IPS-18a (cell line): ENCODE results near the gene BRF1.

Experiments used
- H3K27ac ChIP-seq: one replicate; pipeline ENCODE4 v1.5.1; 2013; ENCODE audit warnings: low read length
- H3K27me3 ChIP-seq: one replicate; pipeline ENCODE4 v1.6.1; 2013; ENCODE audit warnings: mild to moderate bottlenecking, low read length; ENCODE audit not compliant: control insufficient read depth, insufficient read depth
- H3K36me3 ChIP-seq: one replicate; pipeline ENCODE4 v1.6.1; 2013; ENCODE audit warnings: low read depth, low read length; ENCODE audit not compliant: control insufficient read depth
- H3K4me1 ChIP-seq: one replicate; pipeline ENCODE4 v1.6.1; 2013; ENCODE audit warnings: low read depth, low read length; ENCODE audit not compliant: control insufficient read depth
- H3K4me3 ChIP-seq: one replicate; pipeline ENCODE4 v1.5.1; 2013; ENCODE audit warnings: low read length
- H3K9ac ChIP-seq: one replicate; pipeline ENCODE4 v1.6.1; 2013; ENCODE audit warnings: mild to moderate bottlenecking, low read length, moderate library complexity
- H3K9me3 ChIP-seq: one replicate; pipeline ENCODE4 v1.6.1; 2013; ENCODE audit warnings: low read depth, low read length; ENCODE audit not compliant: control insufficient read depth

The BRF1 gene

DNA sequence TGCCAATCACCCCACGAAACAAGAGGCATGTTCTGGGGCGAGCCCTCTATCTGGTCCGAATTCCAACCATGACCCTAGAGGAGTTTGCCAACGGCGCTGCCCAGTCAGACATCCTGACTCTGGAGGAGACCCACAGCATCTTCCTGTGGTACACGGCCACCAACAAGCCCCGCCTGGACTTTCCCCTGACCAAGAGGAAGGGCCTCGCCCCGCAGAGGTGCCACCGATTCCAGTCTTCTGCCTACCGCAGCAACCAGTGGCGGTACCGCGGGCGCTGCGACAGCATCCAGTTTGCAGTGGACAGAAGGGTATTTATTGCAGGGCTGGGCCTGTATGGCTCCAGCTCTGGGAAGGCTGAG, 50.8 kb downstream of the BRF1 start:
- no peaks in the 10 kb centered on the region for H3K4me1 ChIP-seq
- no peak overlapping the region for H3K9ac ChIP-seq
- H3K9me3 ChIP-seq = no peaks in the 10 kb centered on the region
- no peak overlapping the region for H3K4me3 ChIP-seq
- H3K36me3 ChIP-seq = no peaks in the 10 kb centered on the region
- H3K27me3 ChIP-seq = peaks cover 9% of the 10 kb centered on the region
- no peak overlapping the region for H3K27ac ChIP-seq

DNA sequence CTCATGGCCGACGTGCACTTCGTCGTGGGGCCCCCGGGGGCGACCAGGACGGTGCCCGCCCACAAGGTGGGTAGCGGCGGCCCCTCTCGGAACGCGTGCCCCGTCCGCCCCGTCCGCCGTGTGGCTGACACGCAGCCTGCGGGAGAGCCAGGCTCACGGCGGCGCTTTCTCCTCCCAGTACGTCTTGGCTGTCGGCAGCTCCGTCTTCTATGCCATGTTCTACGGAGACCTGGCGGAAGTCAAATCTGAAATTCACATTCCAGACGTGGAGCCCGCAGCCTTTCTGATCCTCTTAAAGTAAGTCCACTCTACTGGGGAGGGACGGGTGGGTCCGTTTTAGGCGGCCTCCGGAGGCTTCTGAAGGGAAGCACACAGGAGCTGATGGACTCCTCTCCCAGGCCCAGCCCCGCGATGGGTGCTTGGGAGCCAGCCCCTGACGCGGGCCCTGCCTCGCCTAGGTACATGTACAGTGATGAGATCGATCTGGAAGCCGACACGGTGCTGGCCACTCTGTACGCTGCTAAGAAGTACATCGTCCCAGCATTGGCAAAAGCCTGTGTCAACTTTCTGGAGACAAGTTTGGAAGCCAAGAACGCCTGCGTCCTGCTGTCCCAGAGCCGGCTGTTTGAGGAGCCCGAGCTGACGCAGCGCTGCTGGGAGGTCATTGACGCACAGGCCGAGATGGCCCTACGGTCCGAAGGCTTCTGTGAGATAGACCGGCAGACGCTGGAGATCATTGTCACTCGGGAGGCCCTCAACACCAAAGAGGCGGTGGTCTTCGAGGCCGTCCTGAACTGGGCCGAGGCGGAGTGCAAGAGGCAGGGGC, 51.4 kb downstream of the BRF1 start:
- H3K27me3 ChIP-seq = peaks cover 9% of the 10 kb centered on the region
- H3K4me1 ChIP-seq = no peaks in the 10 kb centered on the region
- H3K9ac ChIP-seq = no peak overlapping the region

DNA sequence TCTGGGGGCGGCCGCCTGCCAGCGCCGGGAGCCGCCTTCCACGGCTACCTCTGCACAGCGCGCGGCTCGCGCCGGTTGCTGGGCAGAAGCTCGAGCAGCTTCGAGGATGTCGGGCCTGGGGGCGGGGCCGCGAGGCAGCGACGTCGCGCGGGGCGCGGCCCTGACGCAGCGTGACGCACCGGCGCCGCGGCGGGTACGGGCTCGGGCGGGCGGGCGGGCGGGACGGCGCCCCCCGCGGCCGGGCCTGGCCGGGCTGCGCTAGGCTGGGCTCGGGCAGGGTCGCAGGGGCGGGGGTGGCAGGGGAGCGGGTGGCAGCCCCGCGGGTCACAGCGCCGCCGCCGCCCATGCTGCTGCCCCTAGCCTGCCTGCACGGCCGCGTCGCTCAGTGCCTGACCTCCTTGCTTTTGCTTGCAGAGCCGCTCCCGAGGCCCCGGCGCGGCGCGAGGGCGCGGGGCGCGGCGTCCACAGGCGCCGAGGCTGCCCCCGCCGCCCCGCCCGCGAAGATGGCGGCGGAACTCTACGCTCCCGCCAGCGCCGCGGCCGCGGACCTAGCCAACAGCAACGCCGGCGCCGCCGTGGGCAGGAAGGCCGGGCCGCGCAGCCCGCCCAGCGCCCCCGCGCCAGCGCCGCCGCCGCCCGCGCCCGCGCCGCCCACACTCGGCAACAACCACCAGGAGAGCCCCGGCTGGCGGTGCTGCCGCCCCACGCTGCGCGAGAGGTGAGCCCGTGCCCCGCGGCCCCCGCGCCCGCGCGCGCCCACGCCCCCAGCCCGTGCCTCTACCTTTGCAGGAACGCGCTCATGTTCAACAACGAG, 52.2 kb downstream of the BRF1 start, which contains the start of gene BTBD6:
TSS of gene BTBD6 (plus strand) at position 166 of the 814 bp plus-strand sequence. CDS start at position 345, 179 bp downstream.
- Histone ChIP-seq H3K36me3 (no peaks in the 10 kb centered on the region), H3K9ac (no peak within 1 kb of the TSS), H3K4me1 (no peaks in the 10 kb centered on the region), H3K9me3 (no peaks in the 10 kb centered on the region), H3K4me3 (peak within 1 kb of the TSS; percentile 61), H3K27ac (no peak within 1 kb of the TSS), H3K27me3 (peaks cover 9% of the 10 kb centered on the region)

More for the DNA sequence above, 51.4 kb downstream of the BRF1 start:
- peak overlapping the region; percentile 25 for H3K4me3 ChIP-seq
- H3K36me3 ChIP-seq = no peaks in the 10 kb centered on the region
- no peaks in the 10 kb centered on the region for H3K9me3 ChIP-seq
- no peak overlapping the region for H3K27ac ChIP-seq

DNA sequence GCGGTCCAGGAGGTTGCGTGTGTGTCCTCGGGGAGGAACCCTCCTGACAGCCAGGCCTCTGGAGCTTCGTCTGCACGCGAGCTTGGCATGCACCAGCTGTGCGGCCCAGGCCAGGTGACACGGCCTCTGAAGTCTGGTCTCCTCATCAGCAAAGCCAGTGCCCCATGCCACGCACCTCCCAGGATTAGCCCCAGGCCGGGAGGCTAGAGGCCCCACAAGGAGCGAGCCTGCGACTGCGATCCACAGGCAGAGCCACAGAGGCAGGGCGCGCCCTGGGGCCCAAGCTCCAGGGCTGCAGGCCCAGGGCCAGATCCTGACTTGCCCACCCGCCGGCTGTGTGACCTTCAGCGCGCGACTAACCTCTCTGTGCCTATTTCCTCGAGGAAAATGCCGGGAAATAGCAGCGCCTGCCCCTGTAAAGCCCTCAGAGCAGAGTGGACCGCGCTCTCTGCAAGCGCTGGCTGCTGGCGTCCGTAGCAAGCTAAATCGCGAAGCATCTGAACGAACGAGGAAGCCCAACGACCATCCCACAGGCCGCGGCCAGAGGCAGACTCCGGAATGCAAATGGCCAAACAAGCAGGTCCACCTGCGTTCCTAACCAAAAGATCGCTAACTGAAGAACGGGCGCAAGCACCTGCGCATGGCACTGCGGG, 53.0 kb downstream of the BRF1 start:
- no peaks in the 10 kb centered on the region for H3K9me3 ChIP-seq
- no peak overlapping the region for H3K9ac ChIP-seq
- H3K27ac ChIP-seq = no peak overlapping the region
- no peaks in the 10 kb centered on the region for H3K36me3 ChIP-seq
- H3K27me3 ChIP-seq = peaks cover 9% of the 10 kb centered on the region
- H3K4me1 ChIP-seq = no peaks in the 10 kb centered on the region
- H3K4me3 ChIP-seq = peak overlapping the region; percentile 61

DNA sequence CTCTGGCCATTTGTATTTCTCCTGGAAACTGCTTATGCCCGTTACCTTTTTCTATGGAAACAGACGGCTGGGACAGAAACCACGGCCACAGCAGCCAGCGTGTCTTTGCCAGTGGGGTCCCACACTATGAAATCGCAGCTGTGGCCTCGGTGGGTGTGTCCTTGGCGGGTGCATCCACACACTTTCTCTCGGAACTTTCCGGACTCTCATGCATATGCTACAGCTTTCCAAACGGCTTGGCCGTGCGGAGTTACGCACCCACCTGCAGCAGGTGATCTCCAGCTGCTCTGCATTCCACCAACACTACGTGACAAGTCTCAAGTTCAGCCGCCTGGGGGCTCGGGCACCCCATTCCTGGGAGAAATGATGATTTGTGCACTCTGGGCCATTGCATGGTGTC, 53.8 kb downstream of the BRF1 start:
- Histone ChIP-seq H3K4me1 (no peaks in the 10 kb centered on the region), H3K36me3 (no peaks in the 10 kb centered on the region), H3K9ac (no peak overlapping the region), H3K27ac (no peak overlapping the region), H3K27me3 (peaks cover 9% of the 10 kb centered on the region), H3K9me3 (no peaks in the 10 kb centered on the region), H3K4me3 (no peak overlapping the region)

DNA sequence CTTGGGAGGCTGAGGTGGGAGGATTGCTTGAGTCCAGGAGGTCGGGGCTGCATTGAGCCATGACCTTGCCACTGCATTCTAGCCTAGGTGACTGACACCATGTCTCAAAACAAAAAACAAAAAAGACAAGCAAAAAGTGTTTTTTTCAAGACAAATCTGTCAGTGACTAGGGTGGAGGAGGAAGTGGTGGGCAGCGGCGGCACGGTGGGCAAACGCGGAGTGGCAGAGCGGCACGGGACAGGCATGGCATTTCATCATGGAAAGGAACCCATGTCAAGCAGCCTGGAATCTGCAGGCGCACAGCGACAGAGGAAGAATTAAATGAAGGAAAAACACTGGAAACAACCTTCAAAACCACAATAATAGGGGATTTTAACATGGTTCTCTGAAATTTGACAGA, 56.5 kb downstream of the BRF1 start:
- no peak overlapping the region for H3K9ac ChIP-seq

DNA sequence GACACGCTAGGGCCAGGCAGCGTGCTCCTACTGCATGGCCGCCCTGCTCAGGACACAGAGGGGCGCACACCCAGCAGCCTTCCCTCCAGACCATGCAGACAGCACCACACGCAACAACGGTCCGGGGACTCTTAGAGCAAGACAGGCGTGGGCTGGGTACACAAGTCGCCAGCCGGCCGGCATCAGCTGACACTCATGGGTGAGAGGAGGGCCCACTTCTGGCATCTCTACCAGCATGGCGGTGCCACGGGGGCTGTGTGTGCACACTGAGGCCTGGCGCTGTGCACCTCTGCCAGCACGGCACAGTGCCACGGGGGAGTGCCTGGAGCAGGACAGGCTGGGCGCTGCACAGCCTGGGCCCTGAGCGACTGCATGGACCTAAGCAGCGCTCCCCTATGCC, 59.2 kb downstream of the BRF1 start:
- H3K4me3 ChIP-seq = no peak overlapping the region
- no peaks in the 10 kb centered on the region for H3K27me3 ChIP-seq
- no peaks in the 10 kb centered on the region for H3K9me3 ChIP-seq
- H3K9ac ChIP-seq = no peak overlapping the region
- H3K36me3 ChIP-seq = no peaks in the 10 kb centered on the region
- no peaks in the 10 kb centered on the region for H3K4me1 ChIP-seq
- H3K27ac ChIP-seq = no peak overlapping the region

More for the DNA sequence above, 56.5 kb downstream of the BRF1 start:
- no peaks in the 10 kb centered on the region for H3K4me1 ChIP-seq
- H3K36me3 ChIP-seq = no peaks in the 10 kb centered on the region
- H3K4me3 ChIP-seq = no peak overlapping the region
- no peak overlapping the region for H3K27ac ChIP-seq
- peaks cover 9% of the 10 kb centered on the region for H3K27me3 ChIP-seq
- H3K9me3 ChIP-seq = no peaks in the 10 kb centered on the region

DNA sequence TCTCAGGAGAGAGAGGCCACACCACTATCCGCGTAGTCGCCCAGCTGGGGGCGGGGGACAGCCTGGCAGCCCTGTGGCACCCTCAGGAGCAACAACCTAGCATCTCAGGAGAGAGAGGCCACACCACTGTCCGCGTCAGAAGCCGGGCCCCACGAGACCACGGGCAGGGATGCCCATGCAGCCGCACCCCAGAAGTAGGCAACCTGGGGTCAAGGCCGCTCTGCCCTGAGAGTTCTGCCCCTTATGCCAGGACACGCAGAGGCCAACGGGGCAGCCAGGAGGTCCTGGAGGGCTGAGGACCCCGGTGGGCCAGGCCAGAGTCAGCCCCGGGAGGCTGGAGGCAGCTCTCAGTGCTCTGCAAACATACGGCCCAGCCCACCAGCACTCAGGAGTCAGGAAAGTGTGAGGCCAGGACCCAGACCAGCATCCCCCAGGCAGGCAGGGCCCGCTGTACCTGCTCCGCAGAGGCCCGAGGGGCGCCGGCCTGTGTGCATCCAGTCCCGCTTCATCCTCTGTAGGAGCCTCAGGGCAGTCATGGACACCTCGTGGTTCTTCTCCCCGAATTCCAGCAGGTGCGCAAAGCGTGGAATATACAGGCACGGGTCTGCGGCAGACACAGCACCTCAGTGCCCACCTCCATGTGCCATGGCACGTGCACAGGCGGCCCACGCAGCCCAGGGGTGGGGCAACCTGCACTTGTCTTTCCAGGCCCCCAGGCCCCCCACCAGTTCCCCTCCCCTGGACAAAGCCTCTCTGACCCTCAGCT, 59.8 kb downstream of the BRF1 start:
- Histone ChIP-seq H3K36me3 (no peaks in the 10 kb centered on the region), H3K27me3 (no peaks in the 10 kb centered on the region), H3K9ac (no peak overlapping the region), H3K4me3 (no peak overlapping the region), H3K27ac (no peak overlapping the region), H3K9me3 (no peaks in the 10 kb centered on the region), H3K4me1 (no peaks in the 10 kb centered on the region)

DNA sequence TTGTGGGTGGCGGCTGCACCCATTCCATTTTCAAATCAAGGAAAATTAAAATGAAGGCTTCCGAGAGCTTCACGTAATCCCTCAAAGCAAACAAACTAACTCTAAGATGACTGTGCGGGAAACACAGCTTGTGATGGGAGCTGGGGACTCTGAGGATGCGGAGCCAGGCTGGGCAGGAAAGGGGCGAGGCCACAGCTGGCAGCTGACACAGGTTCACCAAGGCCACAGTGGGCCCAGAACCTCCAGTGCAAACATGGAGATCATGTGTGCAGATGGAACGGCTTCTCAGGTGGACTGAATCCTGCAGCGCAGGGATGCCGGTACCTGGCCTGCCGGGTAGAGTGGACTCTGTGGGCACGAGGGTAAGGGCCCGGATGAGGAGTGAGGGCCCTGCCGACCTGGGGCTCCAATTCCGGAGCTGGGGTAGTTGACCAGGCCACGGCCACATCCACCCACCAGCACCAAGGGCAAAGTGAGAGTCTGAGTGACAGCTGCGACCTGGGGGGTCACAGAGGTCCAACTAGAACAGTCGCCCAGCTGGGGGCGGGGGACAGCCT, 71.6 kb downstream of the BRF1 start:
- H3K4me1 ChIP-seq = no peaks in the 10 kb centered on the region
- no peak overlapping the region for H3K27ac ChIP-seq
- no peak overlapping the region for H3K4me3 ChIP-seq
- H3K9me3 ChIP-seq = no peaks in the 10 kb centered on the region
- H3K36me3 ChIP-seq = peaks cover 8% of the 10 kb centered on the region
- no peaks in the 10 kb centered on the region for H3K27me3 ChIP-seq
- no peak overlapping the region for H3K9ac ChIP-seq

DNA sequence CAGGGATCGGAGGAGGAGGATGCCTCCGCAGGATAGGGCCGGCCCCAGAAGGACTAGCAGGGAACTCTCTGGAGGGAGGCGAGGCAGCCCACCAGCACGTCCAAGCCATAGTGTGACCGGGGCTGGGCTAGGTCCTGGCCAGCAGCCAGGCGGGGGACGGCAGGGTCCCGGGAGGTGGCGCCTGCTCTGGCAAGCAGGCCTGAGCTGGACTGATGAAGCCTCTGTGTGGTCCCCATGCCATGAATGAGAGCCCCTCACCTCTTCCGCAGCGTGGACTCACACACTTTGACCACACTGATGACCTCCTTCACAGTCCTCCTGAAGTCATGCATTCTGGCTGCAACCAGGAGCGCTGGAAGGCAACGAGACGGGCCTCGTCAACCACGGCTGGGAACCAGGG, 72.2 kb downstream of the BRF1 start:
- no peaks in the 10 kb centered on the region for H3K27me3 ChIP-seq
- H3K9me3 ChIP-seq = no peaks in the 10 kb centered on the region
- no peaks in the 10 kb centered on the region for H3K4me1 ChIP-seq
- H3K27ac ChIP-seq = no peak overlapping the region
- H3K9ac ChIP-seq = no peak overlapping the region
- no peak overlapping the region for H3K4me3 ChIP-seq
- peaks cover 8% of the 10 kb centered on the region for H3K36me3 ChIP-seq

DNA sequence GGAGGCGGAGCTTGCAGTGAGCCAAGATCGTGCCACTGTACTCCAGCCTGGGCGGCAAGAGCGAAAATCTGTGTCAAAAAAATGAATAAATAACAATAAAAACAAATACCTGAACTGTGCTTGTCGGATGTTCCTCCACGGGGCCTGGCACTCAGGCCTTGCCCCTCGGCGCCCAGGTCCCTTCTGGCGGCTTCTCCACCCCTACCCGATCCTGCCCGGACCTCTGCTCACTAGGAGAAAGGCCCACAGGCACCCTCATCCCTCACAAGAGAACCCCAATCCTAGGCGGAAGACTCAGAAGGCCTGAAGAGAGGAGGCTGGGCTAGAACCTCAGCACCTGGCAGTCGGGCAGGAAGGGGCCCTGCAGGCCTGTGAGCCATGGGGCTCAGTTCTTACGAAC, 73.5 kb downstream of the BRF1 start:
- H3K9me3 ChIP-seq = no peaks in the 10 kb centered on the region
- H3K27me3 ChIP-seq = no peaks in the 10 kb centered on the region
- H3K36me3 ChIP-seq = peaks cover 8% of the 10 kb centered on the region
- H3K9ac ChIP-seq = no peak overlapping the region
- no peak overlapping the region for H3K4me3 ChIP-seq
- no peak overlapping the region for H3K27ac ChIP-seq
- no peaks in the 10 kb centered on the region for H3K4me1 ChIP-seq
